ENCODE results near the gene GPA33.
"Not testable (repeated sequence)": the region's sequence is repeated elsewhere in the genome, so short reads cannot be mapped to it uniquely, and the experiment has no call there.

GPA33 gene

DNA sequence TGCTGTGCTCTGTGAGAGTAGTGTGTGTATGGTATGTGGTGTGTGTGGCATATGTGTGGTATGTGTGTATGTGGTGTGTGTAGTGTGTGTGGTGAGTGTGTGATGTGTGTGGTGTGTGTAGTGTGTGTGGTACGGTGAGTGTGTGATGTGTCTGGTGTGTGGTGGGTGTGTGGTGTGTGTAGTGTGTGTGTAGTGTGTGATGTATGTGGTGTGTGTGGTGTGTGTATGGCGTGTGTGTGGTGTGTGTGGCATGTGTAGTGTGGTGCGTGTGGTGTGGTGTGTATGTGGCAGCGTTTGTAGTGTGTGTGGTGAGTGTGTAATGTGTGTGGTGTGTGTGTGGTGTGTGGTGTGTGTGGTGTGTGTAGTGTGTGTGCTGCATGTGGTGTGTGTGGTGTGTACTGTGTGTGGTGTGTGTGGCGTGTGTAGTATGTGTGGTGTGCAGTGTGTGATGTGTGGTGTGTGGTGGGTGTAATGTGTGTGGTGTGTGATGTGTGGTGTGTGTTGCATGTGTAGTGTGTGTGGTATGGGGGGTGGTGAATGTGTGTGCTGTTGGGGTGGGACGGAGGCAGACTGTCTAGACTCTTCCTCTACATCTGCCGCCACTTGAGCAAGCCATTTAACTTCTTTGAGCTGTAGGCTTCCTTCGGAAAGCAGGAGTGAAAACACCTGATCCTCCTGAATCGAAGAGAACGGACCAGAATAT lies 33.5 kb downstream of the GPA33 start:
- no peak for DNase-seq (ENCODE audit: low spot score)

DNA sequence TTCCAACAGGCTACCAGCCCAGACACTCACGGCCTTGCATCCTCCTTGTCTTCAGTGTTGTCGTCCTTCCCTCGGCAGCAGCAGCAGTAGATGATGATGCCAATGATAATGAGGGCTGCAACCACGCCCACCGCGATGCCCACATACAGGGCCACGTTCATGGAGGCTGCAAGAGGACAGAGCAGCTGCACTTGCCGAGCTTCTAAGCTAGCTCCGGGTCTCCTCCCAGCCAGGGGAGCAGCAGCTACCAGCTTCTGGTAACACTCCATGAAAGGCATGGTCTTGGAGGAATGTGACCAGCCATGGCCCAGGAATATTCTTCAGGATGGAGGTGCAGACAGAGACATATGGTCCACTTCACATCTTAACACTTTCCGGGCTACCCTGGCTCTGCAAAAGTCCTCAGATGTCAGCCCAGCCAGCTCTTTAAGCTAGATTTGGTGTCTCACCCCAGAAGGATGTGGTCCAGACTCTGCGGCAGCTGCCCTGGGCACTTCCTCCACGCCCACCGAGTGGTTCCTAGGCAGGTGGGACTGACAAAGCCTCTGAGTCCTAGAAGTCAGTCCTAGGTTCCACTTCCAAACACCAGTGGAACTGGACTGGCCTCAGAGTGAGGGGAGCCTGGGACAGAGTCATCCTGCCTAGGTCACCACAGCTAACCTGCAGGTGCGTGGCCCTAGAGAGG lies 35.1 kb downstream of the GPA33 start:
- DNase-seq (ENCODE audit: low spot score) = no peak

DNA sequence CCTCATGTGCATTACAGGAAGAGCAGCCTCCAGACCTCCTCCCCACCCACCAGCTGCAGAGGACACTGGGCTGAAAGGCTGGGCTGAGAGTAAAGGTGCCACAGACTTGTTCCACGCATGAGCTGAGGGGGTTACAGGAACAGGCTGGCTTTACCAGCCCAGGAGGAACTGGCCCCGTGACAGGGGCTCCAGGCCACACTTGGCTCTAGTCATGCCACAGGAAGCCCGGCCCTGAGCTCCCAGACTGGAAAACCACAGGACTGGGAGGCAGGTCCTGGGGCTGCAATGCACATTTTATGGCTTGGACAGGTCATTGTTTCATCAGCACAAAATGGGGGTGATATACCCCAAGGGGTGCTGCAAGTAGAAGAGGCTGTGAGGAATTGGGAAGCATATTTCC lies 35.6 kb downstream of the GPA33 start:
- no peak for DNase-seq (ENCODE audit: low spot score)

DNA sequence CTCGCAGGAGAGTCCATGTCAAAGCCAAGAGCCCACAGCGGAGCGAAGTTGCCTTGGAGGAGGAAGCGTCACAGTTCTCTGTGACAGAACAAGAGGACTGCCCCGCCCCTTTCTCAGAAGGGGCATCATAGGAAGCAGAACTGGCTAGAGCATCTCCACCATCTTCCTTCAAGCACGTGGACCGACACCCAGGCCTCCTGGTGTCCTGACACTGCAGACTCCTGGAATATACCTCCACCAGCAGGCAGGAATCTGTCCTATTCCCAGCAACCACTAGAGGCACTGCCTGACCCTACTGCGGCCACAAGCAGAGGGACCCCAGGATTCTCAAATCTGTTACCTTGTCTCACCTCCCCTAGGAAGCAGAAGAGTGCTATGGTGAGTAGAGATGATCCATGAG lies 37.8 kb downstream of the GPA33 start:
- no peak for DNase-seq (ENCODE audit: low spot score)

DNA sequence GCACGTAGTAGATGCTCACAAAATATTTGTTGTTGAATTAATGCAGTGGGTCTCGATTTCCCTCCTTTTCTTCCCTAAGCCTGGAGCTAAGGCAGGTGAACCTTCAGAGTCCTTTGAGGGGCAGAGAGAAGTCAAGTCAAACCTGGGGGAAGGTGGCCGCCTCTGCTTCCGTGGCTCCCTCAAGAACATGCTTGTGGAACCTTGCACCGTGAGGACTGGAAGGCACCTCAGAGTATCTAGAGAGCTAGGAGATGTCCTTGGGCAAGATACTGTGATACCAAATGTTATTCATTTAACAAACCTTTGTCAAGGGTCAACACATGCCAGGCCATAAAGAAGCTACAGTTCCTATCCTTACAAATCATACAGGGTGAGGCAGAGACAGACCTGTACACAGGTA lies 38.3 kb downstream of the GPA33 start:
- DNase-seq (ENCODE audit: low spot score) = no peak

DNA sequence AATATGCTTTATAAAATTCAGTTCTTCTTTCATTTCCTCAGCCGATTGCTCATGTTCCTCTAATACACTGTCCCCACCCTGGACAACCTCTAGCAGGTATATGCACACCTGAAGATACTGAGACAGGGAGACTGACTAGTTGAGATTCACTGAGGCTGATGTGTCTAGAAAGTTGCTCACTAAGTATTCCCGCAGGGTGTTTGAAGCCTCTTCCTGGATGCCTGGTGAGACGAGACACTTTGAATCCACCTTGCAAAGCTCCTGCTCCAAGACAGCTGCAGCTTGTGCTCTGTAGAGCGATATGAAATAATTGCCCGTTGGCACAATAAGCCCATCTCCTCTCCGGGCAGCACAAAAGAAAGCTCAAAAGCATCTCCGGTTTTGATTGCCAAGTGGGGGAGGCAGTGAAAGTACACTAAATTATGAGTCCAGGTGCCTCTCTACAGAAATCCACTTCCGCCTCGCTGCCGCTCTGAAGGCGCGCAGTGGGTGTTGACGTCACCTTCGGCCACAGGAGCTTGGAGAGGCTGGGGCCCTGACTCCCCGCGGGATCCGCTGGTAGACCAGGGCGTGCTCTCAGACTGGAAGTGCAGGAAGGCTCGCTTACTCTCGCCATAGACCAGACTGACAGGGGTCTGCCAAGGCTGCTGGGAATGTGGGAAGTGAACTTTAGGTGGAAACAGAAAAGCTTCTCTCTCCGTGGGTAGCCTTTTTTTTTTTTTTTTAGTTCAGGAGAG lies 46.3 kb downstream of the GPA33 start:
- DNase-seq (ENCODE audit: low spot score) = peak; percentile 27

DNA sequence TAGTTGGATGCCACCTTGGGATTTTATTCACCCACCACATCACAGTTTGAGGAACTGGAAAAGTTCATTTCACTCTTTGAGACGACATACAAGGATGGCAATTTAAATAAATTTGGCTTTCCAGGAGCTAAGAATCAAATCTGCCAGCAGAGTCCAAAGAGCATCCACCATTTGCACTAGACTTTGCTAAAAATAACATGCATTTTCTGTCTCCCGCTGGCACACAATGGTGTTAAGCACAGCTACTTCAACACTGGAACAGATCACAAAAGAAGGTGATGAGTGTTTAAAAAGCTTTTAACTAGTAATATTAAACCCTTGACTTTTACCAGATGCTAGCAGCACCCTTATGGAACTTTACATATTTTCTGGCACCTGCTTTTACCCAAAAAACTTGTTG lies 56.5 kb downstream of the GPA33 start:
- DNase-seq (ENCODE audit: low spot score) = no peak

DNA sequence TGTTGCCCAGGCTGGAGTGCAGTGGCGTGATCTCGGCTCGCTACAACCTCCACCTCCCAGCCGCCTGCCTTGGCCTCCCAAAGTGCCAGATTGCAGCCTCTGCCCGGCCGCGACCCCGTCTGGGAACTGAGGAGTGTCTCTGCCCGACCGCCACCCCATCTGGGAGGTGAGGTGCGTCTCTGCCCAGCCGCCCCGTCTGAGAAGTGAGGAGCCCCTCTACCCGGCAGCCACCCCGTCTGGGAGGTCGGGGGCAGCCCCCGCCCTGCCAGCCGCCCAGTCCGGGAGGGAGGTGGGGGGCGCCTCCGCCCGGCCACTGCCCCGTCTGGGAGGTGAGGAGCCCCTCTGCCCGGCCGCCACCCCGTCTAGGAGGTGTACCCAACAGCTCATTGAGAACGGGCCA lies 60.6 kb downstream of the GPA33 start:
- DNase-seq (ENCODE audit: low spot score) = not testable (repeated sequence)

DNA sequence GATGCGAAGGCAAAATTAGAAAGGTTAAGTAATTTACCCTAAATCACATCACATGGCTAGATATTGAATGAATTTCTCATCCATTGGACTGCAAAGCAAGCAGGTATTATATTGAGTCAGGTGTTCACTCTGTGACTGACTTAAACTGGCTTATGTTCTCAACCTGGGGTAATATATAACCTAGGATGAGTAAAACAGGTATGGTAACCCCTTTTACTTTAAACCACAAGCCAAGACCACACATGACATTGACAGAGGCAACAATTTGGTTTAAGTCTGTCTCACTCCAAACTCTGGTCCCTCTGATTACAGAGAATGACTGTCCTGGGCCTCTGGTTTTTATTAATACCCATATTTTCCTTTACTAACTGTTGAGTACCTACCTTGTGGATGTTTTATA lies 67.8 kb downstream of the GPA33 start:
- DNase-seq (ENCODE audit: low spot score) = no peak

DNA sequence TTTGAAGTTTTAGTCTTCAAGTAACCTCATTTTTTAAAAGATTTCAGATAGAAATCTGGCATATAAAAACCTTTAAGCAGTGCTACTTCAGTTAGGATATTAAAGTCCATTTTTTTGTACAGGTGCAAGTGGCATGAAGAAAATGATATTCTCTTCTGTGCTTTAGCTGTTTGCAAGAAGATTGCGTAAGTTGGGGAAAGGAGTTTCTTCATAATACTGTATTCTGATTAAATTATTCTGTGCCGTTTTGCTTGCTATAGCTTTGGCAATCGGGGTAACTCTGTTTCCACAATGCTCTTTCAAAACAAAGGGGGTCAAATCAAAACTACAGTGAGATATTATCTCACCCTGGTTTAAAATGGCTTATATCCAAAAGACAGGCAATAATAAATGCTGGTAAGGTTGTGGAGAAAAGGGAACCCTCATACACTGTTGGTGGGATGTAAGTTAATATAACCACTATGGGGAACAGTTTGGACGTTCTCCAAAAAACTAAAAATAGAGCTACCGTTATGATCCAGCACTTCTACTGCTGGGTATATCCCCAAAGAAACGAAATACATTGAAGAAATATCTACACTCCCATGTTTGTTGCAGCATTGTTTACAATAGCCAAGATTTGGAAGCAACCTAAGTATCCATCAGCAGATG lies 74.0 kb downstream of the GPA33 start:
- no peak for DNase-seq (ENCODE audit: low spot score)

DNA sequence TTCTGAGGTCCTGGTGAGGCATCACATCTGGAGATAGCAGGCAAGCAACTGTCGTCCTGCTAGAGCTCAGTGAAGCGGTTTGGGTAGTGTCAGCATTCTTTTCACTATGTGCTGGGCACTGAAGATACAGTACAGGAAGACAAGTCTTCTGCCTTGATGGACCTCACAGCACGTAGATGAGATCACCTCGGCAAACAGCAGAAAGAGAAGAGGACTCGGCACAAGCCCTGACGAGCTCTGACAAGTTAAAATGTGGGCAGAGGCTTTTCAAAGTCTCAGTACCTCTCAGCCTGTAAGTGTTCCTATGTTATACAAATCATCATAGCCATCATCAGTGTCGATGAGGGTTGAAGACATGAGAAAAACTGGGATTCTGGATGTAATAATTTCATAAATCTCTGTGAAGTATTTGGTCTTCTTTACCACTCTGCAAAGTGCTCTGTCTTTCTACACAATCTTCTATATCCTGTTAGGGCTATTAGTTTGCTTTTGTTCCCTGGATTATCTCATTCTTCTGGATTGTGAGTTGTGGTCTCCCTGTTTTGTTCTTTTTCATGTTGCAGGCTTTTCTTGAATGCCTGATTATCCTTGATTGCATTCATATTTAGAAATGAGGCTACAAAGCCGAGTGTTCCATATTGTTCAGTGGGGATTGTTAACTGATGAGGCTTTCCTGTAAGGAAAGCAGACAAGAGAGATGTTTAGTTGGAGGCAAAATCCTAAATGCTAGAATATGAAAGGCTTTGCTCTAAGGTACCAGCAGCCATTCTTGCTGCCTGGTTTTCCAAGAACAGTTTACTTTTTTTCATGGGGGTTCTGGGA lies 76.9 kb downstream of the GPA33 start:
- DNase-seq (ENCODE audit: low spot score) = no peak

DNA sequence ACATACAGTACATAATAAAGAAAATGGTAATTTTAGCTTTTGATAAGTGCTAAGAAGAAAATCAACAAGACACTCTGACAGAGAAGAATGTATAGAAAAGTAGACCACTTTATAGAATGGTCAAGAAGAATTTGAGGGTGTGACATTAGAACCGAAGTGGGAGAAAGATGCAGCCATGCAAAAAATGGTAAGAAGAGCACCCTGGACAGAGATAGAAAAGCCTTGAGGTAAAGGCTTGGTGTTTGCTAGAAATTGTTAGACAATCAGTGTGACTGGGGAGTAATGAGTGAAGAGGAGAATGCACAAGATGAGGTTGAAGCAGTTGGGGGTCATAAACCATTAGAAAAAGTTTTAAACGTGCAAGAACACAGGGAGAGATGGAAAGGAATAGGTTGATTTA lies 77.6 kb downstream of the GPA33 start:
- DNase-seq (ENCODE audit: low spot score) = no peak

DNA sequence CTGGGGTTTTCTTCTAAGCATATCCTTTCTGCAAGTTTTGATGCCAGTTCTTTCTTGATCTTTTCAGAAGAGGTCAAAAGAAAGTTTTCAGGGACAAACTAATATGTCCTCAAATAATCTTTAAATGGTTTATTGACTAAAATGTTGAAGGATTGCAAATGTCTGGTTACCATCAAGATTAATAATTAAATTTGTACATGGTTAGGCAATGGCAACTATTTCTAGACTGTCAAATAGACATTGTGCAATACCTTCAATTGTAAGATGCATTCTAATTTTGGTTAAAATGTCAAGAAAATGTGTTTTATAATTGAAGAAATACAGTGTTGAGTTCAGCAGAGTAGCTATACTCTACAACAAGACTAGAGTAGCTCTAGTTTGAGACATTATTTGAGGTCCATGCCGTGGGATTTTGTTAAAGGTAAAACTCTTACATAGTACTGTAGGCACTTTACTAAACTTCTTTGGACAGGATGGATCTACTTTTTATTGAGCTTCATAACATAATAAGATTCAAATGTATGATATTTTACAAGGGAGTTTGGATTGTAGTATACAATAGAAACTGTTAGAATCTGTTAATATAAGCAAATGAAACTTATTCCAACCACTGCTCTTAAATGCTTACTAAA lies 78.5 kb downstream of the GPA33 start:
- no peak for DNase-seq (ENCODE audit: low spot score)

DNA sequence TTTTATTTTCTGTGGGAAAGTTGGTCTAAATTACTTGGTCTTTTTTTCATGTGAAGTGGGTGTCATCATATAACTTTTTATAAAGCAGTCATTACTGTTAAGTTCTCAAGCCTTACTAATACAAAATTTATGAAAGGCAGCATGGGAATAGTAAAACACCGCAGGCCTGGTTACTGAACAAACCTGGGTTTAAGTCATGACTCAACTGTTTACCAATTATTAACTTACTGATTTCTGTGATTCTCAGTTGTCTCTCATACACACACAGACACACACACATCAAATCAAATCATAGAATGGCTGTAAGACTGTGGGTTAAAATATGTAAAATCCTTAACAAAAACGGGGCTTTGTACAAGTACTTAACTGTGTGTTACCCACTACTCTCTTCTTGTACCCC lies 86.5 kb downstream of the GPA33 start:
- DNase-seq (ENCODE audit: low spot score) = no peak
